Measurements from ENCODE around the gene CYTH4.
A peak's percentile ranks its signal among the peaks of the same experiment; 100 is the strongest.

The CYTH4 gene

GRCh38 chr22:37330200-37331033 is 48.1 kb downstream of the CYTH4 start:
- no peak for DNase-seq (ENCODE audit: low spot score)

GRCh38 chr22:37331034-37331428 is 48.7 kb downstream of the CYTH4 start:
- DNase-seq (ENCODE audit: low spot score) = no peak

GRCh38 chr22:37331856-37332536 is 49.7 kb downstream of the CYTH4 start:
- DNase-seq (ENCODE audit: low spot score) = no peak

- no peak for DNase-seq (ENCODE audit: low spot score)
These were observed 51.6 kb downstream of the CYTH4 start for GRCh38 chr22:37333724-37334460.

- no peak for DNase-seq (ENCODE audit: low spot score)
These were observed 52.2 kb downstream of the CYTH4 start for GRCh38 chr22:37334461-37334858.

GRCh38 chr22:37334859-37335805 is 52.8 kb downstream of the CYTH4 start:
- DNase-seq (ENCODE audit: low spot score) = no peak

- DNase-seq (ENCODE audit: low spot score) = no peak
These were observed 53.5 kb downstream of the CYTH4 start for GRCh38 chr22:37335806-37336199.

GRCh38 chr22:37336579-37336978 is 54.3 kb downstream of the CYTH4 start:
- no peak for DNase-seq (ENCODE audit: low spot score)

- no peak for DNase-seq (ENCODE audit: low spot score)
These were observed 55.1 kb downstream of the CYTH4 start for GRCh38 chr22:37337204-37337943.

- no peak for DNase-seq (ENCODE audit: low spot score)
These were observed 56.4 kb downstream of the CYTH4 start for GRCh38 chr22:37338539-37339246.

- DNase-seq (ENCODE audit: low spot score) = no peak
These were observed 58.3 kb downstream of the CYTH4 start for GRCh38 chr22:37340331-37341262.

- no peak for DNase-seq (ENCODE audit: low spot score)
These were observed 59.8 kb downstream of the CYTH4 start for GRCh38 chr22:37342065-37342464.

GRCh38 chr22:37343348-37343747 is 61.0 kb downstream of the CYTH4 start:
- DNase-seq (ENCODE audit: low spot score) = no peak

GRCh38 chr22:37343863-37344734 is 61.8 kb downstream of the CYTH4 start:
- no peak for DNase-seq (ENCODE audit: low spot score)

GRCh38 chr22:37344735-37345449 is 62.6 kb downstream of the CYTH4 start:
- DNase-seq (ENCODE audit: low spot score) = no peak

GRCh38 chr22:37345863-37346504 is 63.7 kb downstream of the CYTH4 start:
- peak; percentile 1 for DNase-seq (ENCODE audit: low spot score)

GRCh38 chr22:37346505-37346895 is 64.2 kb downstream of the CYTH4 start:
- DNase-seq (ENCODE audit: low spot score) = no peak
